ENCODE data around the gene TSHZ2. TPM values are rescaled to one million over a fixed set of nuclear protein-coding genes. Genes with fewer than 3 reads are reported as not detected.

The TSHZ2 gene
- total and polyA plus RNA-seq, 3 donors from 2014 or later: 13.0 to 41.9 (median 40.4) TPM

GRCh38 chr20:53283597-53283996, 311.4 kb downstream of the TSHZ2 start:
- Histone ChIP-seq H3K4me3 (no peak overlapping the region), H3K27me3 (no peaks in the 10 kb centered on the region), H3K4me1 (no peaks in the 10 kb centered on the region), H3K27ac (no peak overlapping the region), H3K9me3 (no peaks in the 10 kb centered on the region), H3K36me3 (ENCODE audit: low read depth, missing control alignments) (no peaks in the 10 kb centered on the region)
- 57 to 81% methylated on average over 3 of the region's 3 CpGs for WGBS, 2 donors
- intact Hi-C loops (cut with DNase I; ENCODE audit: low total_unique reads): no loop called here
- TF ChIP-seq POLR2A (IDR thresholded peaks at IDR 0.05): no peak
- TF ChIP-seq CTCF (IDR thresholded peaks at IDR 0.05): no peak
- DNase-seq: no peak

- H3K27ac ChIP-seq: no peak overlapping the region
- intact Hi-C loops (cut with DNase I; ENCODE audit: low total_unique reads): no loop called here
- no peak for DNase-seq
- 61 to 81% methylated on average over 11 of the region's 11 CpGs for WGBS, 2 donors
- no peak for TF ChIP-seq CTCF (IDR thresholded peaks at IDR 0.05)
- no peak for TF ChIP-seq POLR2A (IDR thresholded peaks at IDR 0.05)
- no peaks in the 10 kb centered on the region for H3K36me3 ChIP-seq (ENCODE audit: low read depth, missing control alignments)
- H3K4me1 ChIP-seq: no peaks in the 10 kb centered on the region
- no peak overlapping the region for H3K4me3 ChIP-seq
- H3K27me3 ChIP-seq: no peaks in the 10 kb centered on the region
- H3K9me3 ChIP-seq: no peaks in the 10 kb centered on the region
These were observed 312.1 kb downstream of the TSHZ2 start for GRCh38 chr20:53284256-53284655.

- H3K27ac ChIP-seq: no peak overlapping the region
- no peaks in the 10 kb centered on the region for H3K9me3 ChIP-seq
- WGBS, 2 donors: 63% methylated on average over 11 of the region's 11 CpGs
- intact Hi-C loops (cut with DNase I; ENCODE audit: low total_unique reads): no loop called here
- no peaks in the 10 kb centered on the region for H3K36me3 ChIP-seq (ENCODE audit: low read depth, missing control alignments)
- TF ChIP-seq POLR2A (IDR thresholded peaks at IDR 0.05) (no peak), CTCF (IDR thresholded peaks at IDR 0.05) (no peak)
- H3K27me3 ChIP-seq: no peaks in the 10 kb centered on the region
- DNase-seq: no peak
- no peak overlapping the region for H3K4me3 ChIP-seq
- H3K4me1 ChIP-seq: no peaks in the 10 kb centered on the region
These were observed 312.5 kb downstream of the TSHZ2 start for GRCh38 chr20:53284696-53285095.

- DNase-seq: no peak
- no peak overlapping the region for H3K4me3 ChIP-seq
- no peaks in the 10 kb centered on the region for H3K4me1 ChIP-seq
- no peak overlapping the region for H3K27ac ChIP-seq
- TF ChIP-seq CTCF (IDR thresholded peaks at IDR 0.05) (no peak), POLR2A (IDR thresholded peaks at IDR 0.05) (no peak)
- H3K36me3 ChIP-seq (ENCODE audit: low read depth, missing control alignments): no peaks in the 10 kb centered on the region
- no peaks in the 10 kb centered on the region for H3K27me3 ChIP-seq
- intact Hi-C loops (cut with DNase I; ENCODE audit: low total_unique reads): no loop called here
- H3K9me3 ChIP-seq: no peaks in the 10 kb centered on the region
- WGBS, 2 donors: 74 to 76% methylated on average over 2 of the region's 2 CpGs
These were observed 315.3 kb downstream of the TSHZ2 start for GRCh38 chr20:53287357-53288042.

- intact Hi-C loops (cut with DNase I; ENCODE audit: low total_unique reads): no loop called here
- no peak for TF ChIP-seq CTCF (IDR thresholded peaks at IDR 0.05)
- TF ChIP-seq POLR2A (IDR thresholded peaks at IDR 0.05): no peak
- H3K27ac ChIP-seq: no peak overlapping the region
These were observed 319.4 kb downstream of the TSHZ2 start for GRCh38 chr20:53291548-53291947.

More at GRCh38 chr20:53291548-53291947, 319.4 kb downstream of the TSHZ2 start:
- peak; percentile 26 for DNase-seq
- Histone ChIP-seq H3K9me3 (no peaks in the 10 kb centered on the region), H3K36me3 (ENCODE audit: low read depth, missing control alignments) (no peaks in the 10 kb centered on the region), H3K27me3 (no peaks in the 10 kb centered on the region), H3K4me1 (peaks cover 7% of the 10 kb centered on the region), H3K4me3 (no peak overlapping the region)
- 72 to 77% methylated on average over 3 of the region's 3 CpGs for WGBS, 2 donors

Data from testis (tissue), 3 donors.